Ascending aorta (tissue), 2 donors: ENCODE results near the gene FLCN. TPM values are rescaled to one million over a fixed set of nuclear protein-coding genes. Genes with fewer than 3 reads are reported as not detected.

Source experiments
- DNase-seq, 2 donors: peaks; one replicate each; pipeline ENCODE4 v3.0.0-alpha.2; 2019; ENCODE audit warnings: low spot score in 2 of 2
- H3K27ac ChIP-seq, 2 donors: fragments of 200-600 bp; sonication (generic); one replicate each; pipeline ENCODE4 v1.5.1; 2016 to 2017; ENCODE audit warnings: mild to moderate bottlenecking in 1 of 2
- H3K27me3 ChIP-seq: fragments of 200-600 bp; sonication (generic); one replicate; pipeline ENCODE4 v1.5.1; 2017
- H3K36me3 ChIP-seq, 2 donors: fragments of 200-600 bp; sonication (generic); one replicate each; pipeline ENCODE4 v1.5.1; 2016
- H3K4me1 ChIP-seq, 2 donors: fragments of 200-600 bp; sonication (generic); one replicate each; pipeline ENCODE4 v1.5.1; 2016 to 2017; ENCODE audit warnings: mild to moderate bottlenecking in 1 of 2
- H3K4me3 ChIP-seq, 2 donors: fragments of 200-600 bp; sonication (generic); one replicate each; pipeline ENCODE4 v1.5.1; 2016 to 2017; ENCODE audit warnings: mild to moderate bottlenecking in 1 of 2
- H3K9me3 ChIP-seq, 2 donors: fragments of 200-600 bp; sonication (generic); one replicate each; pipeline ENCODE4 v1.5.1; 2016
- CTCF ChIP-seq, 3 experiments: fragments of 200-600 bp in 2 of 3; fragments of 450-650 bp in 1 of 3; sonication (generic) in 2 of 3; IDR thresholded peaks; one replicate each; pipeline ENCODE4 v1.5.1; 2016 to 2019; ENCODE audit warnings: antibody characterized with exemption in 3 of 3, mild to moderate bottlenecking in 1 of 3, moderate library complexity in 1 of 3
- intact Hi-C: fragments of 100-400 bp; cut with DNase I; formaldehyde crosslinking; loops from one replicate; pipeline ENCODE4 v1.15.1; 2023
- total RNA-seq: library from RNA; depleted of rRNA; stranded (reverse); fragments of >200 nt; gene quantifications from one replicate; pipeline ENCODE4 v1.1.0, GENCODE V29; 2016

FLCN gene
- total RNA-seq, 1 donor from 2014 or later = 48.6 TPM

DNA sequence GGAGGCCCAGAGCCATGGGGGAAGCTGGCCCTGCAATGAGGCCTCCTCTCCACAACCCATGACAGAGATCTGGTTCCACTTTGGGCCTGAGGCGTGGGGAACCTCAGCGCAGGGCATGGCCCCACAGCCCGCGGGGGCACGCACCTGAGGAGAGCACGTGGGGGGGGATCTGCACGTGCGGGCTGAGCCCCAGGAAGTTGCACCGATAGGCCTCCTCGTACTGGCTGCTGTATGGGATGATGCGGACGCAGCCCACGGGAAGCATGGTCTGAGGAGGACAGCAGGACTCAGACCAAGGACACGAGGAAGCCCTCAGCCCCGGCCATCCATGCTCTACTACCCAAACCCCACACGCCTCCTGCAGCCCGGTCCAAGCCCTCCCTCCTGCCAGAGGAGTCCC, 20.7 kb downstream of the FLCN start:
- Histone ChIP-seq H3K27me3 (no peaks in the 10 kb centered on the region), H3K36me3 (peaks cover 79 to 84% of the 10 kb centered on the region in 2 donors), H3K9me3 (no peaks in the 10 kb centered on the region), H3K4me3 (no peak overlapping the region), H3K4me1 (no peaks in the 10 kb centered on the region), H3K27ac (no peak overlapping the region)
- no peak for TF ChIP-seq CTCF (IDR thresholded peaks at IDR 0.05)
- intact Hi-C loops = no loop called here
- no peak for DNase-seq

DNA sequence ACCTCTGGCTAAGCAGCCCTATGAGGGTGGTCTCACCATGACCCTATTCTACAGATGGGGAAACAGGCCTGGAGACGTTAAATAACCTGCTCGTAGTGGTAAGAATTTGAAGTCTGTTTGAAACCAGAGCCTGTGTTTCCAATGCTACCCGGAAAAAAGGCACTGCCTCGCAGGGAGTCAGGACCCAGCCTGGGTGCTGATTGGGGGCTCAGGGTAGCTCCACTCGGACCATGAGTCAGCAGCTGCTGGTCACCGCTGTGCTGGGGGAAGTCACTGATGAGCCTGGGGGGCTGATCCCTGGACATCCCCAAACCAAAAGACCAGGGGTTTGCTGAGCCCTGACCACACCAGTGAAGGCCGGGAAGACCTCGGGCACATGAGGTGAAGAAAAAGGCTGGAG, 21.4 kb downstream of the FLCN start:
- intact Hi-C loops = no loop called here

GRCh38 chr17:17214646-17215436, 22.1 kb downstream of the FLCN start:
- intact Hi-C loops = no loop called here
- no peaks in the 10 kb centered on the region for H3K4me1 ChIP-seq
- TF ChIP-seq CTCF (IDR thresholded peaks at IDR 0.05) = no peak
- H3K36me3 ChIP-seq = peaks cover 69 to 70% of the 10 kb centered on the region in 2 donors
- no peaks in the 10 kb centered on the region for H3K27me3 ChIP-seq
- no peak overlapping the region for H3K4me3 ChIP-seq
- no peak for DNase-seq
- no peaks in the 10 kb centered on the region for H3K9me3 ChIP-seq
- no peak overlapping the region for H3K27ac ChIP-seq

More for the DNA sequence above, 21.4 kb downstream of the FLCN start:
- H3K9me3 ChIP-seq = no peaks in the 10 kb centered on the region
- no peak for TF ChIP-seq CTCF (IDR thresholded peaks at IDR 0.05)
- no peak overlapping the region for H3K27ac ChIP-seq
- no peak for DNase-seq
- no peaks in the 10 kb centered on the region for H3K27me3 ChIP-seq
- H3K4me3 ChIP-seq = no peak overlapping the region
- H3K36me3 ChIP-seq = peaks cover 75 to 78% of the 10 kb centered on the region in 2 donors
- H3K4me1 ChIP-seq = no peaks in the 10 kb centered on the region

DNA sequence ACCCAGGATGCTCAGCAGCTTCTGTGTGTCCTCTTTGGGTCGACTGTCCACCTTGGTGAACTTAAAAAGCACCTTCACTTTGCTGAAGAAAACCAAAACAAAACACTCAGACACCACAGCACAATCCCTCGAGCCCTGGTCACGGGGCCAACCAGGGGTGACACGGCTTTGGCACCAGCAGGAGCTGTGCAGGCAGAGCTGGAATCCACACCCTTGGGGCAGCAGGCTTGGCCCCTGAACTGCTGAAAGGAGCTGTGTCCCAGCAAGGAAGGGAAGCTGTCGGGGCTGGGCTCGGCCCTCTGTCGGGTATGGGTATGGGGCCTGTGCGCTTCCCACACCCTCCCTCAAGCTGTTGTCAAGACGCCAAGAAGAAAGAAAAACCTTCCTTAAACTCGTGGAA, 23.2 kb downstream of the FLCN start:
- H3K4me3 ChIP-seq = no peak overlapping the region
- H3K27ac ChIP-seq = no peak overlapping the region
- intact Hi-C loops = no loop called here
- no peak for TF ChIP-seq CTCF (IDR thresholded peaks at IDR 0.05)
- DNase-seq = no peak
- no peaks in the 10 kb centered on the region for H3K27me3 ChIP-seq
- no peaks in the 10 kb centered on the region for H3K9me3 ChIP-seq
- H3K4me1 ChIP-seq = no peaks in the 10 kb centered on the region
- peaks cover 60 to 63% of the 10 kb centered on the region in 2 donors for H3K36me3 ChIP-seq

- intact Hi-C loops = loop anchor here (1.0 to 10.0 kb wide), 4 partner anchors 29 to 203 kb away; partner anchors contain the start of genes FLCN and MPRIP
- Histone ChIP-seq H3K4me3 (no peak overlapping the region), H3K4me1 (peaks cover 13 to 36% of the 10 kb centered on the region in 2 donors), H3K27me3 (no peaks in the 10 kb centered on the region), H3K9me3 (no peaks in the 10 kb centered on the region), H3K36me3 (peaks cover 5 to 9% of the 10 kb centered on the region in 2 donors), H3K27ac (peak overlapping the region; percentile 89 to 90)
- no peak for TF ChIP-seq CTCF (IDR thresholded peaks at IDR 0.05)
- no peak for DNase-seq
Observed at GRCh38 chr17:17207998-17208397, 29.0 kb downstream of the FLCN start.
